GM18502 (cell line): ENCODE data around the gene CHRD.
"Not testable (repeated sequence)": the region's sequence is repeated elsewhere in the genome, so short reads cannot be mapped to it uniquely, and the experiment has no call there.

ENCODE experiments used
- ATAC-seq: cut with Tn5 transposase; IDR thresholded peaks from one replicate; pipeline ENCODE4 v1.9.1; 2021; ENCODE audit warnings: mild to moderate bottlenecking; ENCODE audit not compliant: unreplicated experiment, poor library complexity

Gene CHRD

DNA sequence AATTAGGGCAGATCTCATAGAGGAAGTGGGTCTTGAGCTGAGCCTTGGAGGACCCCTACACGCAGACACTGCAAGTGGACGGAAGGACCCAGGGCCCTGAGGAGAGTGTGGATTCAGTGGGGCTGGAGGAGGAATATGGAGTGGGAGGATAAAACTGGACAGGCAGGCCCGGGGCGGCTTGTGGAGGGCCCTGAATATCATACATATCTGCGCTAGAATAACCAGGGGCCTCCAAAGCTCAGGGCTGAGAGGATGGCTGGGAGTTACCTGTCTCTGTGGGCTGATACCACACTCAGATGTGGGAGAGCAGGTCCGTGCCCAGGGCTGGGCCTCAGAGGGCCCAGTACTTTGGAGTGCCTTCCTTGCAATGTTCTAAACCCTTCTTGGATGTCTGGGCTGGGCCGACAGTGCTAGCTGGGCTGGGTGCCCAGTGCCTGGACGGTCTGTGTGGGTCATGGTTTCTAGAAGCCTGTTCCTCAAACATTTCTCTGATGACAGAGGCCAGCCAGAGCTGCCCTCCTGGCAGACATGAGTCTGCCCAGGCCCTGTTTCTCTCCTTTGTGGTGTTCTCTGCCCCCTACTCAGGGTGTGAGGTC lies 29.6 kb downstream of the CHRD start:
- ATAC-seq, result no peak

DNA sequence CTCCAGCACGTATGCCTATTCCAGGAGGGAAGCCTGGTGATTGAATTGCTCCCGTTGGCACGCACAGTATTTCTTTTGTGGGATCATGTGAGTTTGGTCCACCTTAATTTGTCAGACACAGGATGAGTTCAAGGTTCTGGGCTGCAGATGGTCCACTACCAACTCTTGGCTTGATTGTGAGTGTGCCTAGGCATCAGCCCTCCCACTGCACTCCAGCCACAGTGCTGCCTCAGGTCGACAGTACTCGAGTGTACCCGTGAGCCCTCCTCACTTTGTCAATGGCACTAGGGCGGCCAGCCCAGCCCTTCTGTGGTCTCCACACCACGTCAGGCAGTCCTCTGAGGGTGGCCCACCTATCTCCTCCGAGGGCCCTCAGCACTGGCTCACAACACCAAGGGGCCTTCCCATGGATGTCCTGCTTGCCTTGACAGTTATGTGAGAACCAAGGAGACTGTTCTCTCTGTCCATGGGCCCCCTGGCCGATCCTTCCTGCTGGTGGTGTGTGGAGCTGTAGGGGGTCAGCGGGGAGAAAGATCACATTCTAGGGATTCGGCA lies 30.2 kb downstream of the CHRD start:
- no peak for ATAC-seq

DNA sequence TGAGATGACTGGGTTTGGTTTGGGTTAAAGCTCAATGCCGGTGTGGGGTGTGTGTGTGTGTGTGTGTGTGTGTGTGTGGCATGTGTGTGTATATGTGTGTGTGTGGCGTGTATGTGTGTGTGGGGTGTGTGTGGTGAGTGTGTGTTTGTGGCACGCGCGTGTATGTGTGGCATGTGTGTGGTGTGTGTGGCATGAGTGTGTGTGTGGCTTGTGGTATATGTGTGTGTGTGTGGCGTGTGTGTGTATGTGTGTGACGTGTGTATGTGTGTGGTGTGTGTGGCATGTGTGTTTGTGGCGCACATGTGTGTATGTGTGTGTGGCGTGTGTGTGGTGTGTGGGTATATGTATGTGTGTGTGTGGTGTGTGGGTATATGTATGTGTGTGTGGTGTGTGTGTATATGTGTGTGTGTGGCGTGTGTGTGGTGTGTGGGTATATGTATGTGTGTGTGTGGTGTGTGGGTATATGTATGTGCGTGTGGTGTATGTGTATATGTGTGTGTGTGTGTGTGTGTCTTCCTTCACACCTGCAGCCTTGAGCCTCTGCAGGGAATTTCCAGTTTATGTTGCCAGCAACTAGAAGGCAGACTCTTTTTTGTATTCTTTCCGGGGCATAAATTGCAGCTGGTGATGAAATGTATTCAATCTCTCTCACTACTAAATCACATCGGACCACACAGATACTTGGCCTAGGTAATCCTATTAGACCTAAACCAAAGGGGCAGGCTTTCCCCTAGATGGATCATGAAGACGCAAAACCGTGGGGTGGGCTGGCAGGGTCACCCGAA lies 34.8 kb downstream of the CHRD start:
- ATAC-seq, result no peak

DNA sequence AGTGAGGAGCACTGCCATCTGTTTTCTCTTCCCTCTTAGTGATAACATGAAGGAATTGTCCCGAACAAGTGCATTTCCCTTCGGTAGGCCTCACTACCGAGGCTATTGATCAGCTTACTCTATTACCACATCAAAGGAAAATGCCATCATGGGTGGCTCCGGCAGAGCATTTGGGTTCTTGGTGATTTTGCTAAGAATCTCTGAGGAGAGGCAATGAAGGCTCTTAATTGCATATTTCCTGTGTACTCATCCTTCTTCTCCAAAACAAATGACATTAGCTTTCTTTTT lies 35.3 kb downstream of the CHRD start:
- ATAC-seq, result no peak

DNA sequence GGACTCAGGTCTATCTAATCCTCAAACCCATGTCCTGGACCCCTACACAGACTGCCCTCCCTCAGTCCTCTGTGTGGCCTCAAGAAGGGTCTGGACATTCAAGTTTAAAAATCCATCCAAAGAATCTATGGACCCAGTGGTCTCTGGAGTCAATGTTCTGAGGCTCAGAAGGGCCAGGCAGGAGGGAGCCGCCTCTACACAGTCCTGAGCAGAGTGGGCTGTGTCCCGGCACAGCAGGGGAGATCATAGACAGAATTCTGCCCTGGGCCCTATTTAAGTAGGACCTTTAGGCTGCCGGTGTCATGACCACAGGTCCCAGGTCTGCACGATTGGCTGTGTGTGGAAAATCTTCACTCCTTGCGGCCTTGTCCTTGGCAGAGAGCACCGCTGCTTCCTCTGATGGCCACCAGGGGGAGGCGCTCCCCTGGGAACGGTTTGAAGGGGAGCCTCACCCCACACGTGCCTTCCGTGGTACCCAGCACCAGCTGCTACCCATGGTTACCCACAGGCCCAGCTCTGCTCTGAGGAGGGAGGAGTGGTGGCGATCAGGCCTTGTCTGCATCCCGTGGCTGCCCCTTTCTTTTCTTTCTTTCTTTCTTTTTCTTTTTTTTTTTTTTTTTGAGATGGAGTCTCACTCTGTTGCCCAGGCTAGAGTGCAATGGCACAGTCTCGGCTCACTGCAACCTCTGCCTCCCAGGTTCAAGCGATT lies 37.9 kb downstream of the CHRD start:
- peak; percentile 68 for ATAC-seq

DNA sequence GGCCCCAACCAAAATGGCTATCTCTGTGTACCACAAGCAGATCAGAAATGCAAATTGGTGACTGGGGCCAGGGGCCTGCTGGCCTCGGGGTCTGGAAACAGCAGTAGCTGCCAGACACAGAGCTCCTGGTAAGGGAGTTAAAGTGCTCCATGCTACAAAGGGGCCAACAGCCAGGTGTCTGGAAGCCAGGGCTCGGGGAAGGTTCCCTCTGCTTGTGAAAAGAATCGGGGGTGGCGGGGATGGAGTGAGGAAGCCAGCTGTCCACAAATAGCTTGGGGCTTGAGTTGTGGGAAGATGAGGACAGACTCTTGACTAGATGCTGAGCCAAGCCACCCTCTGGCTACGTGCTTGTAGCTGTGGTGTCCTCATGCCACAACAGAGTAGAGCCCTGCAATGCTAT lies 39.3 kb downstream of the CHRD start:
- no peak for ATAC-seq

DNA sequence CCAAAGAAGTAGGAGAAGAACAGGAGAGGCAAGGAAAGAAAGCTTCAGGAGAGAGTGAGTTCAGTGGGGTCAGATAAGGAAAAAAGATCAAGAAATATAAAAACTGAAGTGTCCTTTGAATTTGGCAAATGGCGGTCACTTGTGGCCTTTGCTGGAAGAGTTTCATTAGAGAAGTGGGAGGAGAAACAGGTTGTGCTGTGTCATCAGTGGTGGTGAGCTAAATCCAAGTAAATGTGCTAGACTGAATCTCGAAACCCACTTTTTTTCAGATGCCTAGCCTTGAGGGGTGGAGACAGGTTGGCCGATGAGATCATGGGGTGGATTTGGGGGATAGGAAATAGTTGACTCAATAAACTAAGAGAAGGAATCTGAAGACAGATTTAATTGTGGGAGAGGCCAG lies 43.7 kb downstream of the CHRD start:
- no peak for ATAC-seq

DNA sequence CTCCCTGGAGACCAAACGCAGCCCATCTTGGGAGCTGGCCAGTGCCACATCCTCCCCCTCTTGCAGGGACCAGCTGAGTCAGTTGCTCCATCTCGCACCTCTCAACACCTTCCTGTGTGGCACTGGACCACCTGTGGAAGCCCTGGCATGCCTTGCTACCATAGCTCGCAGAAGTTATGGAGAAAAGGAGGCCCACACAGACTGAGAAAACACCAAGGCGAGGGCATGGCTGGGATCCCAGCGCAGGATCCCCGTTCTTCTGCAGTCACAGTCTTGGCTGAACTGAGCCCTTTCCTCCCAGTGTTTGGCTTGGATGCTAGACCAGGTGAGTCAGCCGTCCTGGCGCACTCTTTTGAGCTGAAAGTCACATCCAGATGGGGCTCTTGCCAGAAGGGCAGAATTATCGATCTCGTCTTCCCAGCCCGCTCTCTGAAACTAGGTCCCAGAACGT lies 46.9 kb downstream of the CHRD start:
- no peak for ATAC-seq

DNA sequence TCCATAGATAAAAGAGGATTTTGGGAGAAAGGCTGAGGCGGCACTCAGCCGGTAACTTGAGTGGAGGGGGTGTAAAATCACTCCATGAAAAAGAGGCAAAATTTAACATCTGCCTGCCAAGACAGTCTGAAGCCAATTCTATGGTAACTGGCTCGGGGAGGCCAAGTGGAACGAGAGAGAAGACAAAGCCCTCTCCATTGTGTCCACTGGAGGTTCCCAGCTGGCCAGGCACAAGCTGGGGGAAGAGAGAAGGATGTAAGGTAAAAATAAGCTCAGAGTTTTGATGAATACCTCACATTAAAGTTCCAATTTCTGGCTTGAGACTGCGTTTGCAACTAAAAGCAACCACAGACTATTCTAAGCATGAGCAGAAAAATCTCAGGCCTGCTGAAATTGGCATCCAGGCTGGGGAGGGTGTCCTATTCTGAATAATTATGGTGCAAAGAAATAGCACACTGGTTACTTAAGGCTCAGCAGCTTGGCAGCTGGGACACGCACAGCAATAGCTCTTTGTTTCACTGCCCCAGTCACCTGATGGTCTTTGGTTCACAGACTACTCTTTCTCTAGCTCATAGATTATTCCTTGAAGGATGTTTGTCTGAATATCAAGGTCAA lies 48.8 kb downstream of the CHRD start:
- ATAC-seq, result no peak

DNA sequence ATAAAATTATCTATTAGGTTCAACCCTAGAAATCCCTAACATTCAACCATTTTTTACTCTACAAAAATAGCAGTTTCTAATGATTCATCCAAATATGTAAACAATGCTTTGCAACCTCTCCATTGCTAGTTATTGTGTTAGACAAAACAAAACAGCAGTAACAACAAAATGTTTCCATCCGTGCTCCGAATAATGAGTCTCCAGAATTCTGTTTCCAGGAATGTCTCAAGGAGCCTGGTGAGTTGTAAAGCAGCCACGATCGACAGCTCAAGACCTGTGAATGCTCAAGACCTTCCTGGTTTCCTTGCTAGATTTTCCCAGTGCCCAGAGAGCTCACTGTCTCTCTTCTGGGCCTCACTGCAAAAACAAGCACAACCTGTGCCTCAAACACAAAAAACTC lies 49.9 kb downstream of the CHRD start:
- ATAC-seq, result no peak

DNA sequence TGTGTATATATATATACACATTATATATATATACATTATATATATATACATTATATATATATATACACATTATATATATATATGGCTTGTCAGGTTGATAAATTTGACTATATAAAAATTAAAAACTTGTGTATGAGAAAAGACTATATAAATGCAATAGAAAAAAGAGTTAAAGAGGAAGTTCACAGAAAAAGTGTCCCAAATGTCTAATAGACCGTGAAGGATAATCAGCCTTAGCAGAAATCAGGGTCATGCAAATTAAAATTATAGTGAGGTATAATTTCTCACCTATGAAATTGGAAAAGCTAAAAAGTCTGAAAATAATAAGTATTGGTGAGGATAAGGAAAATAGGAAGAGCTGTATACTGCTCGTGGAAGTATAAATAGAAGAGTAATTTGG lies 51.1 kb downstream of the CHRD start:
- ATAC-seq, result no peak

DNA sequence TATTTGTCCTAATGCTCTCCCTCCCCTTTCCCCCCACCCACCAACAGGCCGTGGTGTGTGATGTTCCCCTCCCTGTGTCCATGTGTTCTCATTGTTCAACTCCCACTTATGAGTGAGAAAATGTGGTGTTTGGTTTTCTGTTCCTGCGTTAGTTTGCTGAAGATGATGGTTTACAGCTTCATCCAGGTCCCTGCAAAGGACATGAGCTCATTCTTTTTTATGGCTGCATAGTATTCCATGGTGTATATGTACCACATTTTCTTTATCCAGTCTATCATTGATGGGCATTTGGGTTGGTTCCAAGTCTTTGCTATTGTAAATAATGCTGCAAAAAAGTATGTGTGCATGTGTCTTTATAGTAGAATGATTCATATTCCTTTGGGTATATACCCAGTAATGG lies 53.3 kb downstream of the CHRD start:
- ATAC-seq, result not testable (repeated sequence)

DNA sequence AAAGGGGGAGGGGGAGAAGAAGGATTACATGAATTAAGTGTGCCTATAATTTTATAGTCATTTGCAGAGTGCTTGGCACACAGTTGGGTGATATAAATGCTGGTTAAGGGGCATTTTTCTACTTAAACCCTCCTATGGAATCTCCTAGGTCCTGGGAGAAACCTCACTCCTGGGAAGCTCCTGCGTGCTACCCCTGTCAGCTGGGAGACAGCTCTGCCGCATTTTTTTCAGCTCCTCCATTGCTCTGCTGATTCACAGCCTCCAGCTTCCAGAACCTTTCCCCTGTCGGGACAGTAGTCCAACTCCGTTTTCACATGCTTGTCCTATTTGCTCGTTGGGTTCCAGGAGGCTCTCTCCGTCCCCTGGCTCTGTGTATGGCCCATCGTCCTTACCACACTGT lies 59.2 kb downstream of the CHRD start:
- no peak for ATAC-seq
